GM12891 (cell line): ENCODE results near the gene DLK1.

ENCODE experiments used
- POLR2A ChIP-seq: IDR thresholded peaks from 2 replicates; pipeline ENCODE4 v1.6.1; 2011; ENCODE audit warnings: low read depth, low read length, control low read depth
- POLR2AphosphoS5 ChIP-seq: IDR thresholded peaks from 2 replicates; pipeline ENCODE4 v1.6.1; 2011; ENCODE audit warnings: low read depth, low read length, control low read depth

- no peak for TF ChIP-seq POLR2A
- TF ChIP-seq POLR2AphosphoS5, result no peak
Observed at GRCh38 chr14:100698666-100699448, 27.8 kb upstream of the DLK1 start.
